GM12892 (cell line): Measurements from ENCODE around the gene ABCC5.

Experiments
- POLR2A ChIP-seq: IDR thresholded peaks from 2 replicates; pipeline ENCODE4 v1.6.1; 2011; ENCODE audit warnings: low read depth, low read length, control low read depth
- TAF1 ChIP-seq: IDR thresholded peaks from 2 replicates; pipeline ENCODE4 v1.6.1; 2011; ENCODE audit warnings: low read depth, mild to moderate bottlenecking, control low read depth, low read length, borderline replicate concordance

DNA sequence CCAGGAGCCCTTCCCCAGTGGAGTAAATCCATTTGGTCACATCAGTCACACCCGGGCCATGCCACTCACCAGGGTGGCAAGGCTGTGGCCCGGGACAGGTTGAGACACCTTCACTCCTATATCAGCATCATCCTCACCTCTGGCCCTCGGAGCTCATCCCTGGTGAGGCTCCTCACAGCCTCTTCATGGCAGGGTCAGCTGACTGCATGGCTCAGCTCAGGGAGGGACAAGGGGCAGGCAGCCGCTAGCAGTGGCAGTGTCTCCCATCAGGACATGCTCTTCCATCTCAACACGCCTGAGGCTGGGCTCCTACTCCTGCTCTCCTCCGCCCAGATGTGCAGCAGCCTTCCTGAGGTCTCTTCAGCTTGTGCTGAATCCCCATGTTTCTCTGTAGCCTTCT, 106.6 kb downstream of the ABCC5 start:
- TF ChIP-seq POLR2A (no peak), TAF1 (no peak)
